HepG2 (cell line): ENCODE measurements around the gene CAPZB. TPM values are rescaled to one million over a fixed set of nuclear protein-coding genes. Genes with fewer than 3 reads are reported as not detected.

Experiments
- ATF6 ChIP-seq: sonication (generic); formaldehyde crosslinking; conservative IDR thresholded peaks from 2 replicates; pipeline ENCODE4 v1.4.0; 2020; ENCODE audit warnings: missing genetic modification reagents
- CREM ChIP-seq, 2 experiments: sonication (generic) in 1 of 2; formaldehyde crosslinking in 1 of 2; IDR thresholded peaks; 2 replicates each; pipeline versions ENCODE4 v1.4.0 to v1.6.1; 2016 to 2020; ENCODE audit warnings: antibody characterized with exemption in 1 of 2, mild to moderate bottlenecking in 1 of 2, missing genetic modification reagents in 1 of 2
- FOXJ3 ChIP-seq: sonication (generic); formaldehyde crosslinking; IDR thresholded peaks from 2 replicates; pipeline ENCODE4 v1.4.0; 2020; ENCODE audit warnings: missing genetic modification reagents, mild to moderate bottlenecking, borderline replicate concordance
- GATAD1 ChIP-seq: IDR thresholded peaks from 2 replicates; pipeline ENCODE4 v1.6.1; 2016; ENCODE audit warnings: missing genetic modification reagents, missing compliant biosample characterization
- HHEX ChIP-seq: IDR thresholded peaks from 2 replicates; pipeline ENCODE4 v1.6.1; 2016; ENCODE audit warnings: control low read depth
- HIC2 ChIP-seq: sonication (generic); formaldehyde crosslinking; IDR thresholded peaks from 2 replicates; pipeline ENCODE4 v1.9.0; 2022; ENCODE audit warnings: low read depth, missing genetic modification reagents
- IRF1 ChIP-seq: sonication (generic); formaldehyde crosslinking; IDR thresholded peaks from 2 replicates; pipeline ENCODE4 v1.4.0; 2020; ENCODE audit warnings: low read depth, mild to moderate bottlenecking, missing genetic modification reagents
- MLX ChIP-seq: IDR thresholded peaks from 2 replicates; pipeline ENCODE4 v1.6.1; 2016
- MZF1 ChIP-seq: sonication (generic); formaldehyde crosslinking; IDR thresholded peaks from 2 replicates; pipeline ENCODE4 v1.8.1; 2023; ENCODE audit warnings: mild to moderate bottlenecking, missing genetic modification reagents, borderline replicate concordance
- STAT6 ChIP-seq: sonication (generic); formaldehyde crosslinking; IDR thresholded peaks from 2 replicates; pipeline ENCODE4 v1.4.0; 2020; ENCODE audit warnings: missing genetic modification reagents, mild to moderate bottlenecking, borderline replicate concordance
- ZNF253 ChIP-seq: sonication (generic); formaldehyde crosslinking; IDR thresholded peaks from 2 replicates; pipeline ENCODE4 v1.8.0; 2022; ENCODE audit warnings: mild to moderate bottlenecking, missing genetic modification reagents, borderline replicate concordance
- ZNF619 ChIP-seq: sonication (generic); formaldehyde crosslinking; IDR thresholded peaks from 2 replicates; pipeline ENCODE4 v1.4.0; 2020; ENCODE audit warnings: mild to moderate bottlenecking, missing genetic modification reagents
- ZNF639 ChIP-seq: conservative IDR thresholded peaks from 2 replicates; pipeline ENCODE4 v1.6.1; 2018; ENCODE audit warnings: missing genetic modification reagents
- ZNF710 ChIP-seq: sonication (generic); formaldehyde crosslinking; IDR thresholded peaks from 2 replicates; pipeline ENCODE4 v1.5.0; 2020; ENCODE audit warnings: mild to moderate bottlenecking, missing genetic modification reagents, borderline replicate concordance
- ZNF891 ChIP-seq: sonication (generic); formaldehyde crosslinking; IDR thresholded peaks from 2 replicates; pipeline ENCODE4 v1.5.0; 2020; ENCODE audit warnings: mild to moderate bottlenecking, missing genetic modification reagents
- ZSCAN30 ChIP-seq: sonication (generic); formaldehyde crosslinking; IDR thresholded peaks from 2 replicates; pipeline ENCODE4 v1.5.0; 2020; ENCODE audit warnings: mild to moderate bottlenecking, missing genetic modification reagents
- polyA plus RNA-seq, 8 experiments: library from polyadenylated mRNA; depleted of rRNA in 3 of 8; stranded (reverse) in 7 of 8; unstranded in 1 of 8; fragments of >200 nt; fragmentation: Illumina TruSeq in 4 of 8; extraction: Trizol in 4 of 8; gene quantifications; 2 replicates each; pipeline versions ENCODE4 v1.2.1 to v1.2.3, GENCODE V29; 2011 to 2016; ENCODE audit warnings: low read depth in 4 of 8, missing spikeins in 1 of 8, mixed read lengths in 1 of 8; ENCODE audit not compliant: insufficient read depth in 1 of 8
- total RNA-seq, 5 experiments: library from RNA; depleted of rRNA; stranded (reverse); fragments of >200 nt; fragmentation: Illumina TruSeq; extraction: Trizol; gene quantifications; 2 replicates each; pipeline ENCODE4 v1.2.3, GENCODE V29; 2016; ENCODE audit warnings: low read depth in 1 of 5

Gene CAPZB
- total and polyA plus RNA-seq, 2 of the 13 experiments (the other 11 are each of a cell fraction or from before 2014, with no cell fraction given) = 58.9 to 76.9 TPM

- TF ChIP-seq STAT6 (CRISPR knock-in tag) (no peak), IRF1 (no peak), ZNF619 (CRISPR knock-in tag) (no peak), CREM (IDR thresholded peaks at IDR 0.05) (peak; percentile 68), CREM (CRISPR knock-in tag; IDR thresholded peaks at IDR 0.05) (no peak), ZNF253 (CRISPR knock-in tag) (no peak), ZNF891 (no peak), MZF1 (no peak), ATF6 (no peak), GATAD1 (CRISPR knock-in tag) (no peak), ZNF639 (CRISPR knock-in tag) (no peak), HHEX (no peak), HIC2 (CRISPR knock-in tag) (no peak), MLX (CRISPR knock-in tag) (no peak), ZSCAN30 (CRISPR knock-in tag) (no peak), ZNF710 (peak; percentile 80), FOXJ3 (CRISPR knock-in tag) (no peak)
Measured at GRCh38 chr1:19430121-19431068, 54.9 kb downstream of the CAPZB start (continued).
